ENCODE measurements around the gene BSDC1. TPM values are rescaled to one million over a fixed set of nuclear protein-coding genes. Genes with fewer than 3 reads are reported as not detected.
A peak's percentile ranks its signal among the peaks of the same experiment; 100 is the strongest.

Gene BSDC1
- total RNA-seq, 1 donor from 2014 or later: 79.0 TPM

- Mint-ChIP-seq H3K4me1 (ENCODE audit: unreplicated experiment) (peaks cover 66% of the 10 kb centered on the region), H3K27ac (ENCODE audit: unreplicated experiment) (peak overlapping the region; percentile 75), H3K4me3 (ENCODE audit: unreplicated experiment) (peak overlapping the region; percentile 81), H3K9me3 (ENCODE audit: unreplicated experiment) (no peaks in the 10 kb centered on the region), H3K27me3 (ENCODE audit: unreplicated experiment) (peaks cover 13% of the 10 kb centered on the region), H3K36me3 (ENCODE audit: low read depth, unreplicated experiment) (peaks cover 5% of the 10 kb centered on the region)
- DNase-seq (ENCODE audit: low spot score): peak; percentile 83
- peak; percentile 90 for TF ChIP-seq CTCF (IDR thresholded peaks at IDR 0.05; ENCODE audit: unreplicated experiment)
Measured at GRCh38 chr1:32350785-32351398, 43.3 kb downstream of the BSDC1 start.

DNA sequence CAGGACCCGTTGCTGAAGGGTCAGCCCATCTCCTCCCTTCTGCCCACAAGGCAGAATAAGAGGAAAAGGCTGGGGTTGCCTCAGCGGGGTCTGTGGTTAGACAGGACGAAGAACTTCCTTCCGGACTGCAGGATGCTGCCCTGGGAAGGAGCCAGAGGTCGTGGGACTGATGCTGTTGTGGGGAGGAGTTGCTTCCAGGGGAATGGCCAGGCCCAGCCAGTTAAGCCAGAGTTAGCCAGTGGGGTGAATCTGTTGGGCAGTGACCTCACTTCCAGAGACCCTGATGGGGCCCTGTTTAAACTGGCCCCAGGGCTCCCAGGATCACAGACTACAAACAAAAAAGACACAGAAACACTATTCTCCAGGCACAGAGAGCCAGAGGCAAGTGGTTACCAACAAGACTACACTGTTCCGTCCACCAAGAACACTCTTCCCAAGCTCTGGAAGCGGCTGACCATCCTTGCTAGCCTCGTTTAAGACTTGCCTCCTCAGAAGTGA, 45.0 kb downstream of the BSDC1 start:
- TF ChIP-seq CTCF (IDR thresholded peaks at IDR 0.05; ENCODE audit: unreplicated experiment): no peak
- peak overlapping the region; percentile 89 for H3K27ac Mint-ChIP-seq (ENCODE audit: unreplicated experiment)
- no peaks in the 10 kb centered on the region for H3K9me3 Mint-ChIP-seq (ENCODE audit: unreplicated experiment)
- H3K4me1 Mint-ChIP-seq (ENCODE audit: unreplicated experiment): peaks cover 53% of the 10 kb centered on the region
- H3K27me3 Mint-ChIP-seq (ENCODE audit: unreplicated experiment): peaks cover 13% of the 10 kb centered on the region
- peak; percentile 51 for DNase-seq (ENCODE audit: low spot score)
- no peak overlapping the region for H3K4me3 Mint-ChIP-seq (ENCODE audit: unreplicated experiment)
- H3K36me3 Mint-ChIP-seq (ENCODE audit: low read depth, unreplicated experiment): peaks cover 5% of the 10 kb centered on the region

DNA sequence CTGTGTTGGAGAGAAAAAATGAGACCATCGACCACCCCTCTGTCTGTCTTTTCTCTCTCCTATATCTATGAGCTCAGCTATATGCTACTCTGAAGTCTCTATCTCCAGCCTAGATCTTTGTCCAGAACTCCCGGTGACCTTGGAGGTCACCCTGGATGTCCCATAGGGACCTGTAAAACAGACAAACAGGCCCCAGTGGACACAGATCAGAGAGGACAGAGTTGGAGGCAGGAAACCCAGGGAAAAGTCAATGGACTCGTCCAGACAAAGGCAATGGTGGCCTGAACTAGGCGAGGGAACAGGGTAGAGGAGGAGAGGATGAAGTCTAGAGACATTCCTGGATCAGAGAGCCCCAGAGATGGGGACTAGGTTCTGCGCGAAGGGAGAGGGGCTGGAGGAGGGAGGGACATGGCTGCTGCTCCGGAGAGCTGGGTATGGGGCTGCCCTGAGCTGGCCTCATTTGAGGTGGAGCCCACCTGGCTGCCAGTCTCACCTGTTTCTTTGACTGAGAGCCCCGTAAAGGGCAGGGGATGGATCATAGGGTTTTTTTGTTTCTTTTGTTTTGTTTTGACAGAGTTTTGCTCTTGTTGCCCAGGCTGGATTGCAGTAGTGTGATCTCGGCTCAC, 47.6 kb downstream of the BSDC1 start:
- peaks cover 16% of the 10 kb centered on the region for H3K27me3 Mint-ChIP-seq (ENCODE audit: unreplicated experiment)
- TF ChIP-seq CTCF (IDR thresholded peaks at IDR 0.05; ENCODE audit: unreplicated experiment): no peak
- H3K4me1 Mint-ChIP-seq (ENCODE audit: unreplicated experiment): peaks cover 39% of the 10 kb centered on the region
- DNase-seq (ENCODE audit: low spot score): no peak
- H3K27ac Mint-ChIP-seq (ENCODE audit: unreplicated experiment): no peak overlapping the region
- H3K4me3 Mint-ChIP-seq (ENCODE audit: unreplicated experiment): peak overlapping the region; percentile 27
- peaks cover 5% of the 10 kb centered on the region for H3K36me3 Mint-ChIP-seq (ENCODE audit: low read depth, unreplicated experiment)
- H3K9me3 Mint-ChIP-seq (ENCODE audit: unreplicated experiment): no peaks in the 10 kb centered on the region

DNA sequence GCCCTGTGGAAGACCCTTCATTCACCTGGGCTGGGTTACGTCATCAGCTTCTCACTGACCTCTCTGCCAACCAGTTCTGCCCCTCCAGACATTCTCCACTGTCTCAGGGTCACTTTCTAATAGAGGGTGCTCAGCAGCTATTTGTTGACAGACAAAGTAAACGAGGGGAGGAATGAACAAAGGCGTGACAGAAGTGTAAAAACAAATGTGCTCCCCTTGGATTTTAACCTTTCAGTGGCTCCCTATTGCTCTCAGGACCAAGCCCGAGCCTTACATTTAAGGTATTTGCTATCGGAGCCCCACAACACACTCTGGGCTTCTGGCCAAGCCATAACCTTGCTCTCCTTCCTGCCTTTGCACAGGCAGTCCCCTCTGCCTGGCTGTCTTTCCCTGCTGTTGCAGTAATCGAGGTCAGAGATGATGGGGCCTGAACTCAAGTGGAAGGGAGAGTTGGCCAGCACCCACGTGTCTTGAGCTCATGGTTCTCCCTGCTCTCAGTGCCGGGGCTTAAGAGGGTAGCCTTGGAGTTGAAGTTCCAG, 48.9 kb downstream of the BSDC1 start:
- Mint-ChIP-seq H3K36me3 (ENCODE audit: low read depth, unreplicated experiment) (peaks cover under 1% of the 10 kb centered on the region), H3K9me3 (ENCODE audit: unreplicated experiment) (no peaks in the 10 kb centered on the region), H3K4me3 (ENCODE audit: unreplicated experiment) (no peak overlapping the region), H3K27me3 (ENCODE audit: unreplicated experiment) (peaks cover 14% of the 10 kb centered on the region), H3K4me1 (ENCODE audit: unreplicated experiment) (peaks cover 35% of the 10 kb centered on the region), H3K27ac (ENCODE audit: unreplicated experiment) (no peak overlapping the region)
- DNase-seq (ENCODE audit: low spot score): no peak
- TF ChIP-seq CTCF (IDR thresholded peaks at IDR 0.05; ENCODE audit: unreplicated experiment): no peak

DNA sequence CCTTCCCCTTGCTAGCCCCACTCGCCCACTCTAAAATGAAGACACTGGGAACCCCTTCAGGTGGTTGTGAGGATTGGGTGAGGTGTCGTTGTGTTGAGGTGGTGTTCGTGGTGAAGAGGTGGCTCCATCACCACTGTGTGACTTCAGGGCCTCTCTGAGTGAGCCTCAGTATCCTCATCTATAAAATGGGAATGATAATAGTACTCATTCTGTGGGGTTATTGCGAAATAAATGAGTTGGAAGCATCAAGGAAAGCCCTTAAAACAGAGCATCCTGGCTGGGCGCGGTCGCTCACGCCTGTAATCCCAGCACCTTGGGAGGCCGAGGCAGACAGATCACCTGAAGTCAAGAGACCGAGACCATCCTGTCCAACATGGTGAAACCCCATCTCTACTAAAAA, 51.5 kb downstream of the BSDC1 start:
- H3K4me3 Mint-ChIP-seq (ENCODE audit: unreplicated experiment): no peak overlapping the region
- no peak for DNase-seq (ENCODE audit: low spot score)
- H3K9me3 Mint-ChIP-seq (ENCODE audit: unreplicated experiment): no peaks in the 10 kb centered on the region
- no peak overlapping the region for H3K27ac Mint-ChIP-seq (ENCODE audit: unreplicated experiment)
- no peak for TF ChIP-seq CTCF (IDR thresholded peaks at IDR 0.05; ENCODE audit: unreplicated experiment)
- peaks cover 11% of the 10 kb centered on the region for H3K36me3 Mint-ChIP-seq (ENCODE audit: low read depth, unreplicated experiment)
- peaks cover 27% of the 10 kb centered on the region for H3K27me3 Mint-ChIP-seq (ENCODE audit: unreplicated experiment)
- peaks cover 29% of the 10 kb centered on the region for H3K4me1 Mint-ChIP-seq (ENCODE audit: unreplicated experiment)
